ENCODE data around the gene PGBD1.
"Not testable (repeated sequence)": the region's sequence is repeated elsewhere in the genome, so short reads cannot be mapped to it uniquely, and the experiment has no call there.

The PGBD1 gene

DNA sequence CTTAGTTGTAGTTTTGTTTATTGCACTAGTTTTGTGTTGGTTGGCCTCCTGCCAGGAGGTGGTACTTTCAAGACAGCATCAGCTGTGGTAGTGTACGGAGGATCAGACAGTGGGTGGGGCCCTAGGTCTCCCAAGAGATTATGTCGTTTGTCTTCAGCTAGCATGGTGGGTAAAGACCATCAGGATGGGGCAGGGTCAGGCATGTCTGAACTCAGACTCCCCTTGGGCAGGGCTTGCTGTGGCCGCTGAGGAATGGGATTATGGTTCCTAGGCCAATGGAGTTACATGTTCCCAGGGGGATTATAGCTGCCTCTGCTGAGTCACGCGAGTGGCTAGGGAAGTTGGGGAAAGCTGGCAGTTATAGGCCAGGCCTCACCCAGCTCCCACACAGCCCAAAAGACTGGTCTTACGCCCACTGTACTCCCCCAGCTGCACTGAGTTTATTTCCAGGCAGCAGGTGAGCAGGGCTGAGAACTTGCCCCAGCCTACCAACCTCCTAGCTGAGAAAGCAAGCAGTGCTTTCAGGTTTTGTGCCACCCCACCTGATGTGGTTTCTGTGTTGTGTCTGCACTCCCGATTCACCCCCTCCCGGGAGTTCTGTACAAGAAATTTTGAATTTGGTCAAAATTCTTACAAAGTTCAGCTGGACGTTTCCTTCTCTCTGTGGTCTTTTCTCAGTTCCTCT, 29.9 kb downstream of the PGBD1 start:
- H3K36me3 Mint-ChIP-seq (ENCODE audit: low read depth) = peaks cover 57% of the 10 kb centered on the region
- no peaks in the 10 kb centered on the region for H3K27me3 Mint-ChIP-seq (ENCODE audit: low read depth)
- TF ChIP-seq CTCF (IDR thresholded peaks at IDR 0.05; ENCODE audit: unreplicated experiment in 3 of 3) = no peak
- H3K4me1 Mint-ChIP-seq = no peaks in the 10 kb centered on the region
- peak overlapping the region in 1 of 3 experiments; percentile 14 for H3K4me3 Mint-ChIP-seq
- H3K27ac Mint-ChIP-seq = peak overlapping the region; percentile 76 to 87 (median 86)
- H3K9me3 Mint-ChIP-seq = peaks cover 41% of the 10 kb centered on the region

DNA sequence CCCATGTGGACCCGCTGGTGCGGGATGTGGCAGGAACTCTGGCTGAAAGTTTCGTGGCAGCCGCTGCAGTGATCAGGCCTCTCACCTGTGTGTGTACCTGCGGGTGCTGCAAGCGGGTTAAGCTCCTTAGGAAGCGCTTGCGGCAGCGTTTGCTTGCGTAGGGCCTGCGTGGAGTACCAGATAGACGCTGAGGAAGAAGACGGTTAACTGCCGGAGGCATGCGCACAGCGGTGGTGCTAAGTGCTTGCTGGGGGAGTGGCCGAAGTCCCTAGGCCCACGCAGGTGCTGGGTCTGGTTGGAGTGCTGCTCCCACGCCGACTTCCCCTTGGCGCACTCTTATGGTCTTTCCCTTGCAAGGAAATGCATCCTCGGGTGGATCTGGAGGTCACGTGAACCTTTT, 31.6 kb downstream of the PGBD1 start:
- H3K36me3 Mint-ChIP-seq (ENCODE audit: low read depth) = peaks cover 42% of the 10 kb centered on the region
- H3K9me3 Mint-ChIP-seq = peaks cover 24% of the 10 kb centered on the region
- no peak overlapping the region for H3K27ac Mint-ChIP-seq
- no peak overlapping the region for H3K4me3 Mint-ChIP-seq
- no peak for TF ChIP-seq CTCF (IDR thresholded peaks at IDR 0.05; ENCODE audit: unreplicated experiment in 3 of 3)
- H3K4me1 Mint-ChIP-seq = no peaks in the 10 kb centered on the region
- H3K27me3 Mint-ChIP-seq (ENCODE audit: low read depth) = no peaks in the 10 kb centered on the region

DNA sequence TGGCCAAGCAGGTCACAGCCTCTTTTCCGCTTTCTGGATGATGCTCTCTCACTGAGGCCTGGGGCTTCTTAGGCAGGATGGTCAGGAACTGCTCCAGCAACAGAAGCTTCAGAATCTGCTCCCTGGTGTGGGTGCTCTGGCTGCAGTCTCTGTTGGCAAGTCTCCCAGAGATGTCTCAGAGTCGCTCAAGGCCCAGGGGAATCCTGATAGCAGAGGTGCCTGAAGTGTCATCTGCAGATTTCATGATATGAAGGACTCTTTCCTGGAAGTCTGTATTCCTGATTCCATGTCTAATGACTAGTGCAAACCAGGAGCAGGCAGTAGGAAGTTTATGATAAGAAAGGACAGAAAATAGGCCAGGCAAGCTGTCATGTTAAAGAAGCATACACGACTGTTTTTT, 34.3 kb downstream of the PGBD1 start:
- Mint-ChIP-seq H3K4me1 (no peaks in the 10 kb centered on the region), H3K36me3 (ENCODE audit: low read depth) (peaks cover 16% of the 10 kb centered on the region), H3K27ac (no peak overlapping the region), H3K27me3 (ENCODE audit: low read depth) (no peaks in the 10 kb centered on the region), H3K9me3 (peaks cover 6% of the 10 kb centered on the region), H3K4me3 (no peak overlapping the region)
- no peak for TF ChIP-seq CTCF (IDR thresholded peaks at IDR 0.05; ENCODE audit: unreplicated experiment in 3 of 3)

DNA sequence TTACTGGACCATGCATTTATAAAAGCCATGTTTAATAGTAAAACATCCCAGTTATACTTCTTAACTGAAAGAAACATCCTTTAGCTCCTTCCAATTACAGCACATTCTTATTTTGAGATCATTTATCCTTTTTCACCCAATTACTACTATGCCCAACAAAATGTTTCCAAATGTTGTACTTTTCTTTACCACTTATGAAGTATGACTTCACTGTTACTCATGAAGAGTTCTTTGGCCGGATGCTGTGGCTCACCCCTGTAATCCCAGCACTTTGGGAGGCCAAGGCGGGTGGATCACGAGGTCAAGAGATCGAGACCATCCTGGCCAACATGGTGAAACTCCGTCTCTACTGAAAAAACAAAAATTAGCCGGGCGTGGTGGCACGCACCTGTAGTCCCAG, 36.5 kb downstream of the PGBD1 start:
- not testable (repeated sequence) for H3K4me3 Mint-ChIP-seq; H3K36me3 Mint-ChIP-seq (ENCODE audit: low read depth); H3K27me3 Mint-ChIP-seq (ENCODE audit: low read depth); H3K9me3 Mint-ChIP-seq; H3K27ac Mint-ChIP-seq; H3K4me1 Mint-ChIP-seq

- Mint-ChIP-seq H3K27me3 (ENCODE audit: low read depth) (no peaks in the 10 kb centered on the region), H3K4me3 (no peak overlapping the region), H3K4me1 (no peaks in the 10 kb centered on the region), H3K36me3 (ENCODE audit: low read depth) (peaks cover 53% of the 10 kb centered on the region), H3K27ac (no peak overlapping the region), H3K9me3 (peaks cover 30% of the 10 kb centered on the region)
- no peak for TF ChIP-seq CTCF (IDR thresholded peaks at IDR 0.05; ENCODE audit: unreplicated experiment in 3 of 3)
These were observed 41.3 kb downstream of the PGBD1 start for GRCh38 chr6:28322661-28323060.

- Mint-ChIP-seq H3K9me3 (peaks cover 38% of the 10 kb centered on the region), H3K36me3 (ENCODE audit: low read depth) (peaks cover 60% of the 10 kb centered on the region), H3K27me3 (ENCODE audit: low read depth) (peaks cover 2% of the 10 kb centered on the region), H3K4me1 (no peaks in the 10 kb centered on the region), H3K4me3 (no peak overlapping the region), H3K27ac (no peak overlapping the region)
- no peak for TF ChIP-seq CTCF (IDR thresholded peaks at IDR 0.05; ENCODE audit: unreplicated experiment in 3 of 3)
These were observed 42.5 kb downstream of the PGBD1 start for GRCh38 chr6:28323813-28324424.
